GM19463 (cell line): ENCODE data around the gene ZBTB12.
"Not testable (repeated sequence)": the region's sequence is repeated elsewhere in the genome, so short reads cannot be mapped to it uniquely, and the experiment has no call there.

Experiments used
- ATAC-seq: cut with Tn5 transposase; IDR thresholded peaks from one replicate; pipeline ENCODE4 v1.9.1; 2021; ENCODE audit warnings: mild to moderate bottlenecking, moderate library complexity; ENCODE audit not compliant: unreplicated experiment

ZBTB12 gene

DNA sequence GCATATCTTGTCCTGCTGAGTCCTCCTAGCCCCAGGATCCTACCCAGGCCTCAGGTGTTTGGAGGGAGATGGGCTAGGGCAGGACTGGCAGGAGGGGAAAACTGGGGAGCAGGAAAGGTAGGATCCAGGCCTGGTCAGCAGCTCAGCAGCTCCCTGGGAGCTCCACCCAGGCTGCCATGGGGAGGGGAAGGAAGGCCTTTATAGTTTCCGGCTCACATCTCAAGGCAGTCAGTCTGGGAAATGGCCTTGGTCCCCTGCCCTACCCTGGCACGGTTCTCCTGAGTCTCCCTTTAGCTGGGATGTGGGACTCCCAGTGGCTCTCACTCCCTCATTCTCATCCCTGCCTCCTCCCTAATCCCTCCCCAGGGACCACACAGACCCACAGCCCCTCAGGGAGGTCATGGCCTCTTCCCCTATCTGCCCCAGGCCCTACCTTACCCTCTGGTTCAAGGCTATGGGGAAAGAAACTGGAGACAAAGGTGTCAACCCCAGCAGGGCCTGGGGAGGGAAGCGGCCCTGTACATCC lies 24.7 kb downstream of the ZBTB12 start:
- ATAC-seq, result no peak

DNA sequence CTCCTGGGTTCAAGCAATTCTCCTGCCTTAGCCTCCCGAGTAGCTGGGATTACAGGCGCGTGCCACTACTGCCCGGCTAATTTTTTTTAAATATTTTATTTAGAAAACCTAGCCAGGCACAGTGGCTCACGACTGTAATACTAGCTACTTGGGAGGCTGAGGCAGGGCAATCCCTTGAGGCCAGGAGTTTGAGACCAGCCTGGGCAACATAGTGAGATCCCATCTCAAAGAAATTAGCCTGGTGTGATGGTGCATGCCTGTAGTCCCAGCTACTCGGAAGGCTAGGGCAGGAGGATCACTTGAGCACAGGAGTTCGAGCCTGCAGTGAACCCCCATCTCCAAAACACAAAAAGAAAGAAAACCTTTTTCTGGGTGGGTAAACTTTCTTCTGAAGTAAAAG lies 25.5 kb downstream of the ZBTB12 start:
- no peak for ATAC-seq

DNA sequence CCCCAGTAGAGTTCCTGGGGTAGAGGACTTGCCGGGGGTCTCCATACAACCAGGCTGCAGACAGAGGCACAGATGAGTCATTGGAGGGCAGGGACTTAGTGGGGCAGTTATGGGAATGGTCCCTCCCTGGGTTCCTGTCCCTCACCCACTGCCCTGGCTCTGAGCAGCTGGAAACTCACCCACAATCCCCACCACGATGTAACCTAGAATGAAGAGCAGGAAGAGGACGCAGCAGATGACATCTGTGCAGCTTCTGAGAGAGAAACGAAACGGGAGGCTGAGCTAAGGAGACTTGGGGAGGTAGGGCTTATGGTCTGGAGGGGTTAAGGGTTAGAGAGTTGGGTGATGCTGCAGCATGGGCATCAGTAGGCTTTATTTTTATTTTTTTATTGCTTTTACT lies 26.0 kb downstream of the ZBTB12 start:
- ATAC-seq, result no peak

DNA sequence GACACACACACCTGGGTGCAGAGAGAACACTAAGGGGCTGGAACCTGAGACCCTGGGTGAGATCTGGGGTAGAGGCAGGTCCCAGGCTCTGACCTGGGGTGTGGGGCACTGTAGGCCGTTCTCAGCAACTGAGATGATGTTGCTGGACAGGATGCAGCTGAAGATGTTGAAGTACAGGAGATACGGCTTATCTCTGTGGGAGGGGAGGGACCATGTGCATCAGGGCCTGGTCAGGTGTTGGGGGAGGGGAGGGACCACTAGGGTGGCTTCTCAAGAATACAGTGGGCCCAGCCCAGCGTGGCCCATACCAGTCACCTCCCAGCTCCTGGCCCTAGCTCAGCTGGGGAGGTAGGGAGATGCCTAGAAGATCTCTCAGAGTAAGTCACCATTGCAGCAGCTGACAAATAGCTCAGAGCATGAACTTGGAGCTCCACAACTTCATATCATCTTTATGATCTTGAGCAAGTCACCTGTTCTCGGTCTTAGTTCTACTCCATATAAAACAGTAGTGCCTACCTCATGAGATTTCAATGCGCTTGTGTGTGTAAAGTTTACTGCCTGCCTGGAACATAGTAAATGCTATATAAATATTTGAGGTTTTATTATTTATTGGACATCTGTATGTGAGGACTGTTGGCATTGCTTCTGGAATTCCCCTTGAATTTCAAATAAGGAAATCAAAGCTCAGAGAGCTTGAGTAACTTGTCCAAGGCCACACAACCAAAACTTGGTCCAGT lies 26.9 kb downstream of the ZBTB12 start:
- ATAC-seq, result no peak

DNA sequence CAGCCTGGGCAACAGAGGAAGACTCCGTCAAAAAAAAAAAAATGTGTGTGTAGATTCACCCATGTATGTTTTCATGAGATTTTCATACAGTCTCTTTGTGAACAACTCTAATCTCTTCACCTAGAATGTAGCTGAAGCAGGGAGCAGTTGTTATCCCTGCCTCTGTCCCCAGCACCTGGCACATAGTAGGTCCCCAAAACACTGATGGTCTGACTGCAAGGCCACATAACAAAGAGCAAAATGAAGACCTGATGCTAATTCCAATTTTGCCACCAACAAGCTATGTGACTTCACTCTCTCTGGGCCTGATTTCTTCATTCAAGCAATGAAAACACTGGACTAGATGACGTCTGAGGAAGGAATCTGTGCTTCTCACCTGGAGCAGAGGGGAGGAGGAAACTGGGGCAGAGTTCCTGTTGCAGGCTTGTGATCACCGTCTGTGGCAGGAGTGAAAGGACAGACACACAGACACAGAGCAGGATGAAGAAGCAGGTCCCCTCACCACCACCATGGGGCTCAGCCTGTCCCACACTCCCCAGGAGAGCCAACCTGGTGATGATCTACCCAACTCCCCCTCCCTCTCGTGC lies 27.7 kb downstream of the ZBTB12 start:
- no peak for ATAC-seq

DNA sequence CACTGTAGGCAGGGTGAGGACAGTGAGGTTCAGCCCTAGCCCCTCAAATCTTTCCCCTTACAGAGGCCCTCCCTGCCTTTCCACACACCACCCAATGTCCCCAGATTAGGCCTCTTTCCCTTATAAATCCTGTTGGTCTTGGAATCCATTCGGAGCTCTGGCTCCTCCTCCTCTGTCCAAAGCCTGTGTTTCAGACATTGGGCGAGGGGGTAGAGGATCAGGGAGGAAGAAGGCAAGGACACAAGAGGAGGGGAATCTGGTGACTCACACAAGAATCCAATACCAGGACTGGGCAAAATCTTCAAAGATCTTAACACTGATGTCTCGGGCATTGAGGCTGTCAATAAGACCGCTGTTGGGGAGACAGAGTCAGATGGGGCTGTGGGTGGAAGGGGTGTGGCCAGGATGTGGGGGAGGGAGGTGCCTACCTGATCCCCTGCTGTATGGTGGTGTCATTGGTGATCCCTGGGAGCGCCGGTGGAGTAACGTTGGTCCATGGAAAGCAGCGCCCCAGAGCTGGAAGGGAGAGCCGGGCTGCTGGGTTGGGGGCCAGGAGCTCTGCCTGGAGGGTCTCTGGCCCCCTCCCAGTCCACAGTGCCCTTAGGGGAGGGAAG lies 30.7 kb downstream of the ZBTB12 start:
- ATAC-seq, result no peak

DNA sequence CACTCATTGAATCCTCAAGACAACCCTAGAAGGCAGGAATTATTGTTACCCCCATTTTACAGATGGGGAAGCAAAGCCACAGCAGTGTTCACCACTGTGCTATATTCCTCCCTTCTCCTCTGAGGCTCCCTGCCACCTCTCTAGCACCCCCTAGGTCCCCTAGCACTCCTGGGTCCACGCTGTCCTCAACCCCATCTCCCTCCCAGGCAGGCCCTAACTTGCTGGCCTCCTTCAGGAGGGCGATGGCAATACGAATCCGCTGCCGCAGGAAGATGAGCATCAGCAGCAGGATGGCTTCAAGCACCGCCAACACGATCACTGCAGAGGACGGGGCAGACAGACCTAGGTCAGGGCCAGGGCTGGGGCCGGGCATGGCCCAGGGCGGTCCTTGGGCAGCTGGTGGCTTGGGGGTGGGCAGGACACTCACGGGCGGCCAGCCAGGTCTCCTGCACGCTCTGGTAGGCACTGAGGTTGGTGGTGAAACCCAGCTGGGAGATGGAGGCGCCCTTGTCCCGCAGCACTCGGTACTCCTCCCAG lies 31.4 kb downstream of the ZBTB12 start:
- no peak for ATAC-seq

DNA sequence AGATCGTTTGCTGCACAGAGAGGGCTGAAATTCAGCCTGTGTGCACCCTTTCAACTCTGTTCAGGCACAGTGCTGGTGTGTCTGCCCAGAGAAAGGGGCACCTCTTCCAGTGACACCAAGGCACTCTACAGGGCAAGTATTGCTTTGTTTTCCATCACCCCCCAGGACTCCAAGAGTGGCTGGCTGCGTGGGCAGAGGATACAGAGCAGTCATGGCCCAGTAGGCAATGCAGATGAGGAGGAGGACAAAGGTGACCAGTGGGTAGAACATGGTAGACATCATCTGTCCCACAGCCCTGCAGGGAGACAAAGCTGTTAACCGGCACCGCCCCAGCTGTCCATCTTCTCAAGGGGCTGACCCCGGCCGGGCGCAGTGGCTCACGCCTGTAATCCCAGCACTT lies 32.5 kb downstream of the ZBTB12 start:
- no peak for ATAC-seq

DNA sequence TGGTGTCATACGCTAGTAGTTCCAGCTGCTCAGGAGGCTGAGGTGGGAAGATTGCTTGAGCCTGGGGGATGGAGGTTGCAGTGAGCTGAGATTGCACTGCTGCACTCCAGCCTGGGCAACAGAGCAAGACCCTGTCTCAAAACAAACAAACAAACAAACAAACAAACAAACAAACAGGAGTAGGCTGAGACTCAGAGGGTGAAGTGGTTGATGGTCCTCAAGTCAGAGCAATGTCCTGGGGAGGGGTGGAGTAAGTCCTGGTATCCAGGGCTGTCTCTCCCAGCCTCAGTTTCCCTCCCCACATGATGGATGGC lies 33.3 kb downstream of the ZBTB12 start:
- ATAC-seq, result not testable (repeated sequence)

DNA sequence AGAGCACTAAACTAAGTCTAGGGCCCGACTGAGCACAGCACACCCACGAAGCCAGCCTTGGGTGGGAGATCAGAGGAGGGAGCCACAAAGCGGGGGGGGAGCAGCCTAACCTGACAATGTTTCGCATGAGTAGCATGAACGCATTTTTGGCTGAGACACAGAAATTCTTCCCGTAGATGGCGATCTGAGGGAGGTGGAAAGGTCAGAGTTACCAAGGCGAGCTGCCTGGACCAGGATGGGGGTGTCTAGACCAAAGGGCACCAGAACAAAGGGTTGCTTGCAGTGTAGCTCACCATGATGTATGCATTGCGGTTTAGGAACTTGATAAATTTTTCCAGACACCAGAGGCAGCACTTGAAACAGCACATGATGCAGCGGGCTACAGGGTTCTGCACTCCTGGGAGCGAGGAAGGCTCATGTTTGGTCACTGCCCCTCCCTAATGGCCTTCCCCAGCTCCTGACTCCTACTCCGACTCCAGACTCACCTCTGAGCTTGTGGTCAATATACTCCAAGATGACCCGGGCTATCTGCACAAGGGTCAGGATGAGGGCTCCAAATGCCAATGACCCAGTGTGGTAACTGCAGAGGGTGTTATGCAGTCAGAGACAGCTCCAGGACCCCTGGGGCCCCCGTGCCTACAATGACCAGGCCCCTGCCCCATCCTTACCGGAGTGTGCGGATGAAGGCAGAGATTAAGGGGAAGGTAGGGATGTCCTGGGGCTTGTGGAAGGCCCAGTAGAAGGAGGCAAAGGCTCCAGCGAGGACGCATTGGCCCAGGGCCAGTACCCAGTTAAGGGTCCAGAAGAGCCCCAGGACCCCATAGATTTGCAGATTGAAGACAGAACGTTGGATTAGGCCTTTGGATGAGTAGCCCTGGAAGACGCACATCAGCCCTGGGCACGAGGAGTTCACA lies 36.4 kb downstream of the ZBTB12 start:
- no peak for ATAC-seq

DNA sequence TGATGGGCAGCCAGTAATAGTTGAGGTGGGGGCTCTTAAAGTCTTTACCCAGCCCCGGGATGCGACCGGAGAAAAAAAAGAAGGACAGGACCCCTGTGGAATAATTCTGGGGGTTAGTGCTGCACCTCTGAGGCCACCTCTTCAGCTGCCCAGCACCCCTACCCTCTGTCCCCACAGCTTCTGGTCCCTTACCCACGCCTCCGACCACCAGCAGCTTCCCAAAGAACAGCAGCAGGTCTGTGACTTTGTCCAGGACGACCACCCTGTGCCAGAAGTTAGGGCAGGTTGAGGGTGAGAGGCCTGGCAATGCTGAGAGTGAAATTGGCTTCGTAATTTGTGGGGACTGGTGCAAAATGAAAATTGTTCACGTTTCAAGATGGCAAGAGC lies 37.1 kb downstream of the ZBTB12 start:
- no peak for ATAC-seq

DNA sequence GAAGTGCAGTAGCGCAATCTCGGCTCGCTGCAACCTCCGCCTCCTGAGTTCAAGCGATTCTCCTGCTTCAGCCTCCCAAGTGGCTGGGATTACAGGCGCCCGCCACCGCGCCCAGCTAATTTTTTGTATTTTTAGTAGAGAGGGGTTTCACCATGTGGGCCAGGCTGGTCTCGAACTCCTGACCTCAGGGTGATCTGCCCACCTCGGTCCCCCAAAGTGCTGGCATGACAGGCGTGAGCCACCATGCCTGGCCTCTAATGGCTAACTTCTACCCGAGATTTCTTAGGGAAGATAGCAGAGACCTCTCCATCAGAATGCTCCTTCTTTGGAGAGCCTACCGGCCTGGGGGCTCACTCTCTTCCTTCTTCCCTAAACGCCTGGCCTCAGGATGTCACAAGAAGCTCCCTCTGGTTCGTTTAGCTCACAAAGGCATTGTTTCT lies 37.7 kb downstream of the ZBTB12 start:
- ATAC-seq, result not testable (repeated sequence)

DNA sequence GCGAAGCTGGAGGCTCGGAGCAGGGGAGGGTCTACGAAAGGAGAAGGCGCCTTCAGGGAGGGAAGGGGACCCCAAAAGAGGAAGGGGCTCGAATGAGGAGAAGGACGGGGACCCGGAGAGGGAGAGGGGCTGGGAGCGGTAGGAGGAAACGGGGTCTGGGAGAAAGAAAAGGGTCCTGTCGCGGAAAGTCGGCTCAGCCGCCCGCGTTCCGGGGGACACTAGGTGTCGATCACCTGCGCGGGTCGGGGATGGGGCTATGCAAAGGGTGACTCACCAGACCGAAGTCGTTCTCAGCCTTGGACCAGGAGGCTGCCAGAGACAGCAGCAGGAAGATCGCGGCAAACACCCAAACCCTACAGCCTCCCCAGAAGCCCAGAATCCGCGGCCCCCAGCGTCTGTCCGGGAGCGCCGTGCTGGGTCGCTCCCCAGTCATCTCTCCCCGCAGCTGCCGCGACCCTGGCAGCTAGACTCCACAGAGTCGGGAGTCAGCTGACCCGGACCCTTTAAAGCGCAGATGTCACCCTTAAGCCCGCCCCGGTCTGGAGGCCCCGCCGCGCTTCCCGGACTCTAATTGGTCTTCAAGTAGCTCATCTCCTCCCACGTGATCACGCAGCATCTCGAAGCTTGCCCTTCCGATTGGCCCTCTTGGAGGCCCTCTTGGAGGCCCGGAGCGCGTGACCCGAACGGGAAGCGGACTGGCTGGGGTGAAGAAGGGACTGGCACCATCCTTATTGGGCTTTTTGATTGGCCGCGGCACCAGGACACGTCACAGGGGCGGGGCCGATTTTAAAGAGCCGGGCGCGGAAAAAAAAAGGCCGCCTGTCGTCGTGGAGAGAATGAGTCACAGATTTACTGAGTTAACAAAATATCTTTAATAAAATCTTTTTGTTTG lies 39.3 kb downstream of the ZBTB12 start, which contains the start of gene NEU1:
NEU1 (minus strand) TSS at position 478 of the 892 bp plus-strand sequence; CDS start at position 433, 45 bp downstream.
- peak; percentile 95 for ATAC-seq

DNA sequence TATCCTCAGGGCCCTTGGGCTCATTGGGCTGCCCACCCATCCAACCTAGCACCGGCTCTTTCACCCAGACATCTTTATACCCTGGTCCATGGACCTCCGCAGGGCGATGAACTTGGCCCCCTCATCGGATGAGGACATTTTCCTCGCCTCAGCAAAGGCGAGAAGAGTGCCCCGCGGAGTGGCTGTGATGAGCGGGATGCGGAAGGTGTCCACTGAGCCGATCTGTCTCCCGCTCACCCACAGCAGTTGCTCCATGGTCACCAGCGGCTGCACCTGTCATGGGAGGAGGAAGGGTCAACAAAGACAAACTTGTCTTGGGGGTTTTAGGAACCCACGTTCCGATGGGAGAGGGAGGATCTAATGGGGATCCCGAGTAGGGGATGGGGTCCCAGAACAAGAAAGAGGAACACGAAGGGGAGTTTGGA lies 40.0 kb downstream of the ZBTB12 start:
- no peak for ATAC-seq

DNA sequence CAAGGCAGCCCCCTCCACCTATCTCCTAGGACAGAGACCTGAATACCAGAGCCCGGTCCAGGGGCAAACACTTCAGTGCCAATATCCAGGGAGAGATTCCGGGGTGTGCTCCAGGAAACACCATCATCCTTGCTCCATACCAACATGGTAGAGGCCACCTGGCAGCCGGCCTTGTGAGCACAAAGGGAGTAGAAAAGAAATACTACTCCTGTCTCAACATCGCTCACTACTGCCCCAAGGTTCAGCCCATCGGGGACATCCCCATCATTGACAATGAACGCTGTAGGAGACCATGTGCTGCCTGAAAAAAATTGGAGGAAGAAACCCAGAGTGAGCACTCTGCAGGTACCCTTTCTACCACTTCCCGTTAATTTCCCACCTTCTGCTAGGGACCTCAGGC lies 40.7 kb downstream of the ZBTB12 start:
- no peak for ATAC-seq

DNA sequence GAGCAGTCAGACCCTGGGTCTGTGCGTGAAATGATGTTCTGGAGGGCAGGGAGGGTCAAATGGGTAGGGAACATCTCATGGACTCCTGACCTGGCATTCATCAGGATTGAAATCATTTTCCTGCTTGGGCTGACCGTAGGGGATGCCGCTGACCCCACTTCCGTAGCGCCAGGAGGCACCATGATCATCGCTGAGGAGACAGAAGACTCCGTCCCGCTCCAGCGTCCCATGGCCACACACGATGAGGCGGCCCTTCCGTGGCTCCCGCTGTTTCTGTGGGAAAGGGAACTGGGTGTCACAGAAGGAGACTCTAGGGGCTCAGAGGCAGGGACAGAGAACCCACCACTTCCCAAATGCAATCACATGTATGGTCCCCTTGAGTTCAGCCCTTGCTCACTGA lies 41.5 kb downstream of the ZBTB12 start:
- no peak for ATAC-seq

DNA sequence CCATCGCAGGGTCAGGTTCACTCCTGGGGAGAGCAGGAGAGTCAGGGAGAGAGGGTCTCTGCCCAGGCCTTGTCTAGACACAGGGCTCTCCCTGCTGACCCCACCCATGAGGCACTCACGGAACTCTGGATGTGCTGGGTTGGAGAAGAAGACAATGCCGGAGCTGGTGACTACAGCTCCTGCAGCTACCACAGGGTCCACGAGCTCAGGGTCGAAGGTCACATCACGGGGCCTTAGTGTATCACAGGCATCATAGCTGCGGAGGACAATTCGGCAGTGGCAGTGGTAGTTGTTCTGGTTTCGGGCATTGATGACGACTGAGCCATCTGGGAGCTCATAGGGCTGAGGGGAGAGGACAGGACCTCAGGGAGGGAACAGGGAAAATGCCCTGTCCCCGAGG lies 42.0 kb downstream of the ZBTB12 start:
- ATAC-seq, result no peak

DNA sequence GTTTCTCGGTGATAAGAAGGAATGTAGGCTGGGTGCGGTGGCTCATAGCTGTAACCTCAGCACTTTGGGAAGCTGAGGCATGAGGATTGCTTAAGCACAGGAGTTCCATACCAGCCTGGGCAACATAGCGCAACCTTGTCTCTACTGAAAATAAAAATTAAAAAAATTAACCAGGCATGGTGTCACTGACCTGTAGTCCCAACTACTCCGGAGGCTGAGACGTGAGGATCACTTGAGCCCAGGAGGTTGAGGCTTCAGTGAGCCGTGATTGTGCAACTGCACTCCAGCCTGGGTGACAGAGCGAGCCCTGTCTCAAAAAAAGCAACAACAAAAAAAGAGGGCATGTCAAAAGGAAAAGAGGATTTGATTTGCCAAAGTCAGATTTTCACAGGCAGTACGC lies 43.2 kb downstream of the ZBTB12 start:
- no peak for ATAC-seq

DNA sequence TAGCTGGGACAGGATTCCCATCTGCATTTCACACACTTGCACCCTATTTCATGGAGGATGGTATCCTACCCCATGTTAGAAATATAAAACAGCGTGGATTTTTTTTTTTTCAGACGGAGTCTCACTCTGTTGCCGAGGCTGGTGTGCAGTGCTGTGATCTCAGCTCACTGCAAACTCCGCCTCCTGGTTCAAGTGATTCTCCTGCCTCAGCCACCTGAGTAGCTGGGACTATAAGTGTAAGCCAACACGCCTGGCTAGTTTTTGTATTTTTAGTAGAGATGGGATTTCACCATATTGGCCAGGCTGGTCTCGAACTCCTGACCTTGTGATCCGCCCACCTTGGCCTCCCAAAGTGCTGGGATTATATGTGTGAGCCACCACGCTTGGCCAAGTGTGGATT lies 44.1 kb downstream of the ZBTB12 start:
- ATAC-seq, result not testable (repeated sequence)
